Measurements from ENCODE around the gene KCNAB2.

KCNAB2 gene

GRCh38 chr1:6083385-6083784, 37.7 kb downstream of the KCNAB2 start:
- no peak for DNase-seq (ENCODE audit: low read depth)

- no peak for DNase-seq (ENCODE audit: low read depth)
Measured at GRCh38 chr1:6083801-6084446, 38.2 kb downstream of the KCNAB2 start.

- DNase-seq (ENCODE audit: low read depth): no peak
Measured at GRCh38 chr1:6084781-6085495, 39.2 kb downstream of the KCNAB2 start.

GRCh38 chr1:6085666-6086065, 40.0 kb downstream of the KCNAB2 start:
- DNase-seq (ENCODE audit: low read depth): no peak

GRCh38 chr1:6086358-6086757, 40.7 kb downstream of the KCNAB2 start:
- DNase-seq (ENCODE audit: low read depth): no peak

GRCh38 chr1:6086762-6087376, 41.2 kb downstream of the KCNAB2 start:
- DNase-seq (ENCODE audit: low read depth): no peak

GRCh38 chr1:6087377-6087772, 41.7 kb downstream of the KCNAB2 start:
- no peak for DNase-seq (ENCODE audit: low read depth)

- no peak for DNase-seq (ENCODE audit: low read depth)
Measured at GRCh38 chr1:6087958-6088357, 42.3 kb downstream of the KCNAB2 start.

GRCh38 chr1:6088956-6089355, 43.3 kb downstream of the KCNAB2 start:
- no peak for DNase-seq (ENCODE audit: low read depth)

- no peak for DNase-seq (ENCODE audit: low read depth)
Measured at GRCh38 chr1:6090288-6090687, 44.6 kb downstream of the KCNAB2 start.

GRCh38 chr1:6090996-6091822, 45.5 kb downstream of the KCNAB2 start:
- no peak for DNase-seq (ENCODE audit: low read depth)

GRCh38 chr1:6091823-6092109, 46.1 kb downstream of the KCNAB2 start:
- DNase-seq (ENCODE audit: low read depth): no peak

- no peak for DNase-seq (ENCODE audit: low read depth)
Measured at GRCh38 chr1:6092211-6092610, 46.5 kb downstream of the KCNAB2 start.

GRCh38 chr1:6093071-6093470, 47.4 kb downstream of the KCNAB2 start:
- DNase-seq (ENCODE audit: low read depth): no peak

GRCh38 chr1:6093611-6094010, 47.9 kb downstream of the KCNAB2 start:
- no peak for DNase-seq (ENCODE audit: low read depth)

GRCh38 chr1:6094246-6094645, 48.6 kb downstream of the KCNAB2 start:
- DNase-seq (ENCODE audit: low read depth): no peak

- DNase-seq (ENCODE audit: low read depth): no peak
Measured at GRCh38 chr1:6094801-6095505, 49.3 kb downstream of the KCNAB2 start.

- DNase-seq (ENCODE audit: low read depth): no peak
Measured at GRCh38 chr1:6095511-6096242, 50.0 kb downstream of the KCNAB2 start.

- DNase-seq (ENCODE audit: low read depth): no peak
Measured at GRCh38 chr1:6096243-6097116, 50.8 kb downstream of the KCNAB2 start.

- DNase-seq (ENCODE audit: low read depth): no peak
Measured at GRCh38 chr1:6097117-6097595, 51.5 kb downstream of the KCNAB2 start.
